Trophoblast cell (in vitro differentiated cells and primary cell): ENCODE results near the gene DMXL1.
A peak's percentile ranks its signal among the peaks of the same experiment; 100 is the strongest.

Experiments
- DNase-seq, 2 donors: peaks; one replicate each; pipeline ENCODE4 v3.0.0-alpha.2; 2016
- H2AFZ ChIP-seq: 2 replicates; pipeline ENCODE4 v1.6.1; 2013; ENCODE audit warnings: low read length, moderate library complexity, mild to moderate bottlenecking; ENCODE audit not compliant: insufficient read depth, poor library complexity
- H2AK5ac ChIP-seq: 2 replicates; pipeline ENCODE4 v1.6.1; 2013; ENCODE audit warnings: mild to moderate bottlenecking, low read length
- H2BK120ac ChIP-seq: 2 replicates; pipeline ENCODE4 v1.6.1; 2013; ENCODE audit warnings: low read length, mild to moderate bottlenecking, moderate library complexity; ENCODE audit not compliant: insufficient read depth, poor library complexity
- H2BK12ac ChIP-seq: 2 replicates; pipeline ENCODE4 v1.6.1; 2013; ENCODE audit warnings: mild to moderate bottlenecking, low read length, moderate library complexity
- H2BK5ac ChIP-seq: 2 replicates; pipeline ENCODE4 v1.6.1; 2013; ENCODE audit warnings: low read length, low read depth, moderate library complexity, mild to moderate bottlenecking; ENCODE audit not compliant: poor library complexity
- H3K14ac ChIP-seq: 2 replicates; pipeline ENCODE4 v1.6.1; 2013; ENCODE audit warnings: mild to moderate bottlenecking, low read length
- H3K18ac ChIP-seq: 2 replicates; pipeline ENCODE4 v1.6.1; 2013; ENCODE audit warnings: mild to moderate bottlenecking, low read length
- H3K23ac ChIP-seq: 2 replicates; pipeline ENCODE4 v1.6.1; 2013; ENCODE audit warnings: low read length
- H3K27ac ChIP-seq: 2 replicates; pipeline ENCODE4 v1.5.1; 2013; ENCODE audit warnings: low read depth, mild to moderate bottlenecking, inconsistent platforms, low read length, moderate library complexity
- H3K27me3 ChIP-seq: 2 replicates; pipeline ENCODE4 v1.6.1; 2013; ENCODE audit warnings: inconsistent platforms, mild to moderate bottlenecking, low read length, moderate library complexity; ENCODE audit not compliant: insufficient read depth
- H3K36me3 ChIP-seq, 2 experiments: 1 replicate in 1 of 2; 2 replicates in 1 of 2; pipeline ENCODE4 v1.6.1; 2013; ENCODE audit warnings: low read length in 2 of 2, mild to moderate bottlenecking in 2 of 2, moderate library complexity in 1 of 2; ENCODE audit not compliant: insufficient read depth in 2 of 2, control insufficient read depth in 1 of 2
- H3K4ac ChIP-seq: 2 replicates; pipeline ENCODE4 v1.6.1; 2013; ENCODE audit warnings: low read depth, mild to moderate bottlenecking, low read length, moderate library complexity
- H3K4me1 ChIP-seq, 2 experiments: 1 replicate in 1 of 2; 2 replicates in 1 of 2; pipeline ENCODE4 v1.6.1; 2013; ENCODE audit warnings: low read length in 2 of 2, mild to moderate bottlenecking in 2 of 2, moderate library complexity in 1 of 2; ENCODE audit not compliant: insufficient read depth in 2 of 2, control insufficient read depth in 1 of 2
- H3K4me2 ChIP-seq: 2 replicates; pipeline ENCODE4 v1.6.1; 2013; ENCODE audit warnings: inconsistent platforms, mild to moderate bottlenecking, low read length, moderate library complexity
- H3K4me3 ChIP-seq: 2 replicates; pipeline ENCODE4 v1.5.1; 2013; ENCODE audit warnings: mild to moderate bottlenecking, low read depth, low read length, inconsistent platforms
- H3K79me1 ChIP-seq: one replicate; pipeline ENCODE4 v1.6.1; 2013; ENCODE audit warnings: low read length
- H3K79me2 ChIP-seq: 2 replicates; pipeline ENCODE4 v1.6.1; 2013; ENCODE audit warnings: low read length, mild to moderate bottlenecking; ENCODE audit not compliant: control insufficient read depth, insufficient read depth, poor library complexity
- H3K9ac ChIP-seq: 2 replicates; pipeline ENCODE4 v1.6.1; 2013; ENCODE audit warnings: mild to moderate bottlenecking, low read length
- H3K9me3 ChIP-seq: 2 replicates; pipeline ENCODE4 v1.6.1; 2013; ENCODE audit warnings: low read depth, mild to moderate bottlenecking, control low read depth, inconsistent platforms, low read length; ENCODE audit not compliant: insufficient read depth
- H4K12ac ChIP-seq: 2 replicates; pipeline ENCODE4 v1.6.1; 2013; ENCODE audit warnings: low read depth, mild to moderate bottlenecking, low read length, moderate library complexity
- H4K8ac ChIP-seq: 2 replicates; pipeline ENCODE4 v1.6.1; 2013; ENCODE audit warnings: low read depth, mild to moderate bottlenecking, low read length, moderate library complexity
- H4K91ac ChIP-seq: one replicate; pipeline ENCODE4 v1.6.1; 2013; ENCODE audit warnings: low read depth, mild to moderate bottlenecking, low read length, moderate library complexity
- WGBS: extraction: QIAGEN DNeasy Blood & Tissue Kit; methylation state at CpG from one replicate; pipeline ENCODE4 v1.1.7; 2013; ENCODE audit warnings: missing lambda C conversion rate; ENCODE audit not compliant: insufficient read length, insufficient coverage; ENCODE audit errors: extremely low coverage; 5-methylcytosine and 5-hydroxymethylcytosine counted together

Gene DMXL1

GRCh38 chr5:119028575-119028974 lies 42.3 kb upstream of the DMXL1 start:
- no peak overlapping the region for H2BK120ac ChIP-seq
- no peaks in the 10 kb centered on the region for H3K79me1 ChIP-seq
- no peak overlapping the region for H3K14ac ChIP-seq
- H3K4me1 ChIP-seq, result no peaks in the 10 kb centered on the region
- H3K27me3 ChIP-seq, result no peaks in the 10 kb centered on the region
- no CpG with 5 or more reads among the region's 5 CpGs for WGBS
- no peak overlapping the region for H2AK5ac ChIP-seq
- no peak overlapping the region for H3K4me2 ChIP-seq
- H3K9me3 ChIP-seq, result no peaks in the 10 kb centered on the region
- no peak overlapping the region for H4K12ac ChIP-seq
- H3K79me2 ChIP-seq, result no peaks in the 10 kb centered on the region
- H4K8ac ChIP-seq, result no peak overlapping the region
- no peak overlapping the region for H2BK5ac ChIP-seq
- no peak overlapping the region for H3K4me3 ChIP-seq
- no peaks in the 10 kb centered on the region for H3K36me3 ChIP-seq
- no peak overlapping the region for H4K91ac ChIP-seq
- H3K9ac ChIP-seq, result no peak overlapping the region
- DNase-seq, result no peak
- H3K27ac ChIP-seq, result no peak overlapping the region
- no peak overlapping the region for H3K23ac ChIP-seq
- H3K4ac ChIP-seq, result no peak overlapping the region
- no peak overlapping the region for H3K18ac ChIP-seq
- no peak overlapping the region for H2AFZ ChIP-seq
- H2BK12ac ChIP-seq, result no peak overlapping the region

GRCh38 chr5:119031011-119031886 lies 39.6 kb upstream of the DMXL1 start:
- H4K12ac ChIP-seq, result no peak overlapping the region
- no peak overlapping the region for H2BK12ac ChIP-seq
- no peak overlapping the region for H3K23ac ChIP-seq
- H3K4me1 ChIP-seq, result no peaks in the 10 kb centered on the region
- no peaks in the 10 kb centered on the region for H3K79me2 ChIP-seq
- no peak overlapping the region for H2BK5ac ChIP-seq
- no peak for DNase-seq
- no peak overlapping the region for H3K14ac ChIP-seq
- H3K27me3 ChIP-seq, result no peaks in the 10 kb centered on the region
- H3K4me2 ChIP-seq, result no peak overlapping the region
- WGBS, result no CpG with 5 or more reads among the region's 5 CpGs
- H4K91ac ChIP-seq, result no peak overlapping the region
- H3K9me3 ChIP-seq, result no peaks in the 10 kb centered on the region
- H3K9ac ChIP-seq, result no peak overlapping the region
- no peaks in the 10 kb centered on the region for H3K79me1 ChIP-seq
- H2AK5ac ChIP-seq, result no peak overlapping the region
- H3K27ac ChIP-seq, result no peak overlapping the region
- no peak overlapping the region for H3K4me3 ChIP-seq
- no peak overlapping the region for H2BK120ac ChIP-seq
- no peak overlapping the region for H3K4ac ChIP-seq
- H3K36me3 ChIP-seq, result no peaks in the 10 kb centered on the region
- H3K18ac ChIP-seq, result no peak overlapping the region
- H2AFZ ChIP-seq, result no peak overlapping the region
- H4K8ac ChIP-seq, result no peak overlapping the region

GRCh38 chr5:119031905-119032304 lies 39.0 kb upstream of the DMXL1 start:
- Histone ChIP-seq H2BK120ac (no peak overlapping the region), H3K79me1 (no peaks in the 10 kb centered on the region), H3K9ac (no peak overlapping the region), H3K18ac (no peak overlapping the region), H3K79me2 (no peaks in the 10 kb centered on the region), H3K27me3 (no peaks in the 10 kb centered on the region), H3K4ac (no peak overlapping the region), H2BK12ac (no peak overlapping the region), H2BK5ac (no peak overlapping the region), H2AK5ac (no peak overlapping the region), H3K4me2 (no peak overlapping the region), H3K27ac (no peak overlapping the region), H3K36me3 (no peaks in the 10 kb centered on the region), H3K23ac (no peak overlapping the region), H3K14ac (no peak overlapping the region), H4K8ac (no peak overlapping the region), H4K12ac (no peak overlapping the region), H3K4me3 (no peak overlapping the region), H3K9me3 (no peaks in the 10 kb centered on the region), H3K4me1 (no peaks in the 10 kb centered on the region), H2AFZ (no peak overlapping the region), H4K91ac (no peak overlapping the region)
- DNase-seq, result peak in 1 of 2 donors; percentile 27
- WGBS, result no CpG with 5 or more reads among the region's 4 CpGs

- Histone ChIP-seq H3K23ac (no peak overlapping the region), H2BK120ac (no peak overlapping the region), H3K79me1 (no peaks in the 10 kb centered on the region), H3K4me2 (no peak overlapping the region), H3K18ac (no peak overlapping the region), H3K4me1 (no peaks in the 10 kb centered on the region), H2BK5ac (no peak overlapping the region), H3K9ac (no peak overlapping the region), H4K91ac (no peak overlapping the region), H3K9me3 (no peaks in the 10 kb centered on the region), H3K79me2 (no peaks in the 10 kb centered on the region), H2AK5ac (no peak overlapping the region), H3K27me3 (no peaks in the 10 kb centered on the region), H3K36me3 (no peaks in the 10 kb centered on the region), H3K27ac (no peak overlapping the region), H4K8ac (no peak overlapping the region), H3K4ac (no peak overlapping the region), H3K14ac (no peak overlapping the region), H2AFZ (no peak overlapping the region), H4K12ac (no peak overlapping the region), H2BK12ac (no peak overlapping the region), H3K4me3 (no peak overlapping the region)
- no peak for DNase-seq
- no CpG with 5 or more reads among the region's 3 CpGs for WGBS
Observed at GRCh38 chr5:119032656-119033055, 38.2 kb upstream of the DMXL1 start.
